NCI-H460 (cell line): Measurements from ENCODE around the gene POP7. TPM values are rescaled to one million over a fixed set of nuclear protein-coding genes. Genes with fewer than 3 reads are reported as not detected.
"Not testable (repeated sequence)": the region's sequence is repeated elsewhere in the genome, so short reads cannot be mapped to it uniquely, and the experiment has no call there.

Experiments
- DNase-seq: peaks from one replicate; pipeline ENCODE4 v3.0.0-alpha.2; 2016; ENCODE audit warnings: low read depth; ENCODE audit errors: extremely low read depth
- total RNA-seq: library from RNA; depleted of rRNA; stranded (reverse); fragments of >200 nt; shearing (Covaris generic); gene quantifications from 2 replicates; pipeline ENCODE4 v1.2.3, GENCODE V29; 2014

POP7 gene
- total RNA-seq, 1 experiment from 2014 or later = 45.7 TPM

GRCh38 chr7:100689230-100690135 lies 16.4 kb upstream of the POP7 start:
- no peak for DNase-seq

- peak; percentile 66 for DNase-seq
Observed at GRCh38 chr7:100691676-100692577, 14.0 kb upstream of the POP7 start.

GRCh38 chr7:100692578-100692961 lies 13.4 kb upstream of the POP7 start:
- no peak for DNase-seq

- DNase-seq = no peak
Observed at GRCh38 chr7:100693312-100694097, 12.4 kb upstream of the POP7 start.

GRCh38 chr7:100694098-100694745 lies 11.7 kb upstream of the POP7 start, which contains the start of gene GIGYF1:
TSS of gene GIGYF1 (minus strand) at chr7:100694250. CDS start at chr7:100688238, 6,012 bp downstream.
- no peak for DNase-seq

- DNase-seq = no peak
Observed at GRCh38 chr7:100696123-100696521, 9.8 kb upstream of the POP7 start.

GRCh38 chr7:100699018-100699417 lies 6.9 kb upstream of the POP7 start:
- DNase-seq = no peak

- not testable (repeated sequence) for DNase-seq
Observed at GRCh38 chr7:100701089-100701488, 4.8 kb upstream of the POP7 start.

- peak; percentile 48 for DNase-seq
Observed at GRCh38 chr7:100705320-100705752, 585 bp upstream of the POP7 start.

GRCh38 chr7:100706672-100707311 lies 871 bp downstream of the POP7 start:
- no peak for DNase-seq

- DNase-seq = no peak
Observed at GRCh38 chr7:100708395-100708794, 2.5 kb downstream of the POP7 start.

GRCh38 chr7:100710452-100710851 lies 4.5 kb downstream of the POP7 start:
- no peak for DNase-seq

- DNase-seq = no peak
Observed at GRCh38 chr7:100711369-100711768, 5.4 kb downstream of the POP7 start.

GRCh38 chr7:100714725-100715124 lies 8.8 kb downstream of the POP7 start:
- DNase-seq = no peak

GRCh38 chr7:100717073-100717472 lies 11.2 kb downstream of the POP7 start:
- not testable (repeated sequence) for DNase-seq

- DNase-seq = peak; percentile 21
Observed at GRCh38 chr7:100719523-100720278, 13.8 kb downstream of the POP7 start.

- no peak for DNase-seq
Observed at GRCh38 chr7:100720279-100720670, 14.4 kb downstream of the POP7 start, which contains the start of gene EPO. TSS of gene EPO (plus strand) at chr7:100720468. CDS start at chr7:100720981, 513 bp downstream.

- no peak for DNase-seq
Observed at GRCh38 chr7:100720671-100721504, 15.0 kb downstream of the POP7 start.
